Psoas muscle (tissue), 8 donors: ENCODE measurements around the gene STAB2. TPM values are rescaled to one million over a fixed set of nuclear protein-coding genes. Genes with fewer than 3 reads are reported as not detected.

Experiments used
- ATAC-seq, 4 donors: fragments of 200-7000 bp; cut with Tn5 transposase; one replicate each; pipeline ENCODE4 v1.9.1; 2020; ENCODE audit warnings: moderate library complexity in 3 of 4, mild to moderate bottlenecking in 2 of 4
- DNase-seq, 2 donors: peaks; one replicate each; pipeline ENCODE4 v3.0.0-alpha.2; 2020
- H3K27ac ChIP-seq: fragments of 200-600 bp; one replicate; pipeline ENCODE4 v1.8.0; 2022
- H3K27me3 ChIP-seq, 3 donors: fragments of 200-600 bp in 1 of 3; one replicate each; pipeline versions ENCODE4 v1.6.1 to v1.8.0; 2013 to 2022; ENCODE audit warnings: low read length in 2 of 3, mild to moderate bottlenecking in 2 of 3, moderate library complexity in 1 of 3; ENCODE audit not compliant: insufficient read depth in 3 of 3
- H3K36me3 ChIP-seq, 2 donors: fragments of 200-600 bp in 1 of 2; one replicate each; pipeline versions ENCODE4 v1.6.1 to v1.8.0; 2013 to 2022; ENCODE audit warnings: low read depth in 1 of 2, mild to moderate bottlenecking in 1 of 2, moderate library complexity in 1 of 2; ENCODE audit not compliant: insufficient read depth in 1 of 2
- H3K4me1 ChIP-seq: fragments of 200-600 bp; one replicate; pipeline ENCODE4 v1.8.0; 2022
- H3K4me3 ChIP-seq: fragments of 200-600 bp; one replicate; pipeline ENCODE4 v1.8.0; 2022; ENCODE audit warnings: mild to moderate bottlenecking
- H3K9me3 ChIP-seq: fragments of 200-600 bp; one replicate; pipeline ENCODE4 v1.8.0; 2022
- CTCF ChIP-seq: fragments of 200-600 bp; IDR thresholded peaks from one replicate; pipeline ENCODE4 v1.8.0; 2022; ENCODE audit warnings: antibody characterized with exemption
- WGBS, 3 donors: extraction: QIAGEN DNeasy Blood & Tissue Kit; methylation state at CpG; one replicate each; pipeline versions ENCODE4 v1.1.6 to v1.1.7; 2013; 5-methylcytosine and 5-hydroxymethylcytosine counted together
- intact Hi-C, 2 donors: fragments of 100-400 bp; cut with DNase I; formaldehyde crosslinking; loops; one replicate each; pipeline versions ENCODE4 v1.11.0 to v1.14.2; 2022
- polyA plus RNA-seq, 3 donors: library from polyadenylated mRNA; stranded (reverse); fragments of 200-250 nt; gene quantifications; one replicate each; pipeline ENCODE4 v1.2.3, GENCODE V29; 2013
- total RNA-seq, 4 donors: library from RNA; stranded (reverse); fragmentation: NEBNext Ultra II Directional in 2 of 4; extraction: Animal tissue kit (Norgen Biotek cat#: 25700) in 2 of 4; gene quantifications; one replicate each; pipeline versions ENCODE4 v1.2.1 to v1.2.4, GENCODE V29; 2021 to 2023
- donor health status: healthy with polysubstance abuse.
- donor health status: DM: no; HTN: no; CAD: no; lungs with moderate emphysema.
- donor health status: Bipolar disorder and iron deficiency.
- donor health status: healthy.
- donor health status: DM: yes; HTN: yes; CAD: no.
- donor health status: DM: no; HTN: no; CAD: no.
- donor health status: DM: no; HTN: no; CAD: no.
- donor health status: DM: yes; HTN: yes; CAD: no.

Gene STAB2
- total and polyA plus RNA-seq, 7 donors = under 0.01 to 0.32 (median 0.06) TPM; not detected in 2

- WGBS, 3 donors = 92 to 93% (median 92%) methylated on average over 8 of the region's 8 CpGs
- TF ChIP-seq CTCF = no peak
- intact Hi-C loops = no loop called here
These were observed 138.3 kb downstream of the STAB2 start for GRCh38 chr12:103725398-103725797.

GRCh38 chr12:103727638-103728037 lies 140.6 kb downstream of the STAB2 start:
- Histone ChIP-seq H3K27ac (no peak overlapping the region), H3K4me1 (no peaks in the 10 kb centered on the region), H3K9me3 (no peaks in the 10 kb centered on the region), H3K27me3 (no peaks in the 10 kb centered on the region), H3K4me3 (no peak overlapping the region), H3K36me3 (no peaks in the 10 kb centered on the region)
- TF ChIP-seq CTCF = no peak
- no peak for DNase-seq
- no peak for ATAC-seq
- intact Hi-C loops = no loop called here
- 58 to 75% (median 65%) methylated on average over 3 of the region's 3 CpGs for WGBS, 3 donors

More at GRCh38 chr12:103725398-103725797, 138.3 kb downstream of the STAB2 start:
- H3K36me3 ChIP-seq = no peaks in the 10 kb centered on the region
- H3K9me3 ChIP-seq = no peaks in the 10 kb centered on the region
- no peaks in the 10 kb centered on the region for H3K4me1 ChIP-seq
- H3K27me3 ChIP-seq = peaks cover 0 to 4% (median 2%) of the 10 kb centered on the region in 3 donors
- H3K4me3 ChIP-seq = no peak overlapping the region
- DNase-seq (no peak), ATAC-seq (no peak)
- no peak overlapping the region for H3K27ac ChIP-seq

GRCh38 chr12:103728323-103728722 lies 141.2 kb downstream of the STAB2 start:
- intact Hi-C loops = no loop called here
- 66 to 81% (median 78%) methylated on average over 4 of the region's 4 CpGs for WGBS, 3 donors
- ATAC-seq = no peak

GRCh38 chr12:103729499-103729898 lies 142.4 kb downstream of the STAB2 start:
- H3K4me1 ChIP-seq = no peaks in the 10 kb centered on the region
- H3K27me3 ChIP-seq = no peaks in the 10 kb centered on the region
- DNase-seq (no peak), ATAC-seq (no peak)
- 84 to 91% (median 87%) methylated on average over 1 of the region's 1 CpG for WGBS, 3 donors
- TF ChIP-seq CTCF = no peak
- H3K36me3 ChIP-seq = no peaks in the 10 kb centered on the region
- H3K4me3 ChIP-seq = no peak overlapping the region
- H3K27ac ChIP-seq = no peak overlapping the region
- H3K9me3 ChIP-seq = no peaks in the 10 kb centered on the region
- intact Hi-C loops = no loop called here

More at GRCh38 chr12:103728323-103728722, 141.2 kb downstream of the STAB2 start:
- Histone ChIP-seq H3K36me3 (no peaks in the 10 kb centered on the region), H3K27me3 (no peaks in the 10 kb centered on the region), H3K27ac (no peak overlapping the region), H3K9me3 (no peaks in the 10 kb centered on the region), H3K4me3 (no peak overlapping the region), H3K4me1 (no peaks in the 10 kb centered on the region)
- DNase-seq = no peak
- TF ChIP-seq CTCF = no peak

- WGBS, 3 donors = 94 to 99% (median 97%) methylated on average over 1 of the region's 1 CpG
- H3K36me3 ChIP-seq = no peaks in the 10 kb centered on the region
- no peak overlapping the region for H3K27ac ChIP-seq
- H3K4me1 ChIP-seq = no peaks in the 10 kb centered on the region
- H3K4me3 ChIP-seq = no peak overlapping the region
- intact Hi-C loops = no loop called here
- no peaks in the 10 kb centered on the region for H3K27me3 ChIP-seq
- no peaks in the 10 kb centered on the region for H3K9me3 ChIP-seq
- DNase-seq = no peak
- ATAC-seq = no peak
- TF ChIP-seq CTCF = no peak
These were observed 144.5 kb downstream of the STAB2 start for GRCh38 chr12:103731539-103731938.
